ENCODE results near the gene AKAP4. TPM values are rescaled to one million over a fixed set of nuclear protein-coding genes. Genes with fewer than 3 reads are reported as not detected.
A peak's percentile ranks its signal among the peaks of the same experiment; 100 is the strongest.

Gene AKAP4
- total and polyA plus RNA-seq, 10 donors = not detected

GRCh38 chrX:50157545-50158135 is 43.2 kb downstream of the AKAP4 start:
- H3K9me3 ChIP-seq = no peaks in the 10 kb centered on the region
- no peak for TF ChIP-seq POLR2A (IDR thresholded peaks at IDR 0.05)
- no peak for TF ChIP-seq CTCF (IDR thresholded peaks at IDR 0.05 in 8 of 11, conservative IDR thresholded peaks at IDR 0.05 in 3 of 11)
- TF ChIP-seq POLR2AphosphoS5 (IDR thresholded peaks at IDR 0.05) = no peak
- H3K36me3 ChIP-seq = no peaks in the 10 kb centered on the region
- H3K4me3 ChIP-seq = no peak overlapping the region
- intact Hi-C loops (cut with DNase I; ENCODE audit: low total_unique reads) = no loop called here
- peak overlapping the region in 2 of 8 donors; percentile 7 to 12 for H3K27ac ChIP-seq
- H3K4me1 ChIP-seq = no peaks in the 10 kb centered on the region
- DNase-seq = no peak
- H3K27me3 ChIP-seq (replicated peaks in 1 of 7) = peaks cover 0 to 9% (median 0%) of the 10 kb centered on the region in 7 donors
- WGBS, 5 donors = 45 to 80% (median 65%) methylated on average over 4 of the region's 4 CpGs

GRCh38 chrX:50154429-50154828 is 46.4 kb downstream of the AKAP4 start:
- TF ChIP-seq POLR2AphosphoS5 (IDR thresholded peaks at IDR 0.05) (no peak), POLR2A (IDR thresholded peaks at IDR 0.05) (no peak), CTCF (IDR thresholded peaks at IDR 0.05 in 8 of 11, conservative IDR thresholded peaks at IDR 0.05 in 3 of 11) (no peak)
- 76 to 100% (median 81%) methylated on average over 1 of the region's 1 CpG for WGBS, 5 donors
- intact Hi-C loops (cut with DNase I; ENCODE audit: low total_unique reads) = no loop called here
- no peak overlapping the region for H3K27ac ChIP-seq
- H3K27me3 ChIP-seq (replicated peaks in 1 of 7) = peaks cover 0 to 9% (median 0%) of the 10 kb centered on the region in 7 donors
- H3K4me3 ChIP-seq = no peak overlapping the region
- no peaks in the 10 kb centered on the region for H3K4me1 ChIP-seq
- H3K9me3 ChIP-seq = no peaks in the 10 kb centered on the region
- no peaks in the 10 kb centered on the region for H3K36me3 ChIP-seq
- no peak for DNase-seq

GRCh38 chrX:50152456-50152855 is 48.4 kb downstream of the AKAP4 start:
- H3K4me3 ChIP-seq = no peak overlapping the region
- H3K36me3 ChIP-seq = no peaks in the 10 kb centered on the region
- H3K9me3 ChIP-seq = no peaks in the 10 kb centered on the region
- DNase-seq = no peak
- no peak overlapping the region for H3K27ac ChIP-seq
- H3K27me3 ChIP-seq (replicated peaks in 1 of 7) = peaks cover 0 to 6% (median 0%) of the 10 kb centered on the region in 7 donors
- H3K4me1 ChIP-seq = no peaks in the 10 kb centered on the region
- TF ChIP-seq CTCF (IDR thresholded peaks at IDR 0.05 in 8 of 11, conservative IDR thresholded peaks at IDR 0.05 in 3 of 11) = no peak
- TF ChIP-seq POLR2A (IDR thresholded peaks at IDR 0.05) = no peak
- TF ChIP-seq POLR2AphosphoS5 (IDR thresholded peaks at IDR 0.05) = no peak
- intact Hi-C loops (cut with DNase I; ENCODE audit: low total_unique reads) = no loop called here
- 86 to 98% (median 92%) methylated on average over 2 of the region's 2 CpGs for WGBS, 5 donors

GRCh38 chrX:50147972-50148371 is 52.8 kb downstream of the AKAP4 start:
- no peak overlapping the region for H3K4me3 ChIP-seq
- H3K27me3 ChIP-seq (replicated peaks in 1 of 7) = peaks cover 0 to 4% (median 0%) of the 10 kb centered on the region in 7 donors
- WGBS, 5 donors = 72 to 98% (median 79%) methylated on average over 7 of the region's 7 CpGs
- TF ChIP-seq POLR2A (IDR thresholded peaks at IDR 0.05) (no peak), CTCF (IDR thresholded peaks at IDR 0.05 in 8 of 11, conservative IDR thresholded peaks at IDR 0.05 in 3 of 11) (no peak), POLR2AphosphoS5 (IDR thresholded peaks at IDR 0.05) (no peak)
- DNase-seq = no peak
- no peaks in the 10 kb centered on the region for H3K4me1 ChIP-seq
- intact Hi-C loops (cut with DNase I; ENCODE audit: low total_unique reads) = no loop called here
- H3K9me3 ChIP-seq = no peaks in the 10 kb centered on the region
- no peak overlapping the region for H3K27ac ChIP-seq
- no peaks in the 10 kb centered on the region for H3K36me3 ChIP-seq

Small RNA genes within 50 kb of the gene (small RNA-seq; reads per million reads assigned to genes)
- 0 reads per million in 4 donors for gene PYY3
- 0 reads per million in 4 donors for gene RF00019

Other genes with a start within 250 kb of the AKAP4 start
- gene CCNB3, start 3.8 kb upstream of the AKAP4 start, total RNA-seq = 1 to 10 TPM in 5 of 7 donors, under 1 TPM in 2; 0.20 to 2.1 (median 1.2) TPM
- under 1 TPM; 0.28 to 0.61 (median 0.32) TPM for gene CCNB3, start 3.8 kb upstream of the AKAP4 start, polyA plus RNA-seq

Measured in spleen (tissue), 11 donors.